ENCODE results near the gene NTPCR. TPM values are rescaled to one million over a fixed set of nuclear protein-coding genes. Genes with fewer than 3 reads are reported as not detected.
"Not testable (repeated sequence)": the region's sequence is repeated elsewhere in the genome, so short reads cannot be mapped to it uniquely, and the experiment has no call there.

NTPCR gene
- total RNA-seq, 2 experiments from 2014 or later = 8.5 to 9.3 TPM

DNA sequence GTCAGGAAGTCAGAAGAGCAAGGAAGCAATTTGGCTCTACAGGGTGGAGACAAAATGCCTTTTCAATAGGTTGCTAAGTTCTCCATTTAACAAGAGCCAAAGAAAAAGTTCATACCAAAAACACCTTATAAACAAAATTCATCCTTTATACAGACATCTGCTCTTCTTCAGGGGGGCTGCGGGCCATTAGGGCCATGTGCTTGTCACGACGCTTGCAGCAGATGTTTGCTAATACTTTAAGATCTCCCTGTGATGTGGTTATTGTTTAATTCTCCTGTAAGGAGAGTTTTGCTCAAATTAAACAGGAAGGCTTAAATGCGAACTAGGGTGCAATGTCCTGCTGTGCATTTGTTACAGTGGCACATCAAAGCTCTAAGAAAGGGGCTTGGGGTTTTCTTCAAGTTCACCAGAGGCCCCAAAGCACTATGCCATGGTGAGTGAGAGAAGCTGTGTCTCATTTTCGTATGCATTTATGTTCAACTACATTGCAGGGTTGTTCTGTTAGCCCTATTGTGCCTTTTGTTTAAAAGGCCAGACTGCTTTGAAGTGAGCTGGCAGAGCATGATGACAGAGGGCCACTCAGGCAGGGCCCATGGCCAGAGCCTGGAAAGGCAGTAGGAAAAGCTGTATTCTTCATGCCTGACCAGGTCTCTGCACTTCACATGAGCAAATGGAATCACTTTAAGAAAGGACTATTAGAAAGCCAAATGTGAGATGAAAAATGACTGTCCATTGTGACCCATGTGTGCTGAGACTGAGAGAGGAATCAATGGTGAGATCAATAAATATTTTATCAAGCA lies 24.8 kb upstream of the NTPCR start:
- CTCF ChIA-PET = no interaction called here
- H3K4me1 Mint-ChIP-seq (ENCODE audit: low read depth) = peaks cover 64% of the 10 kb centered on the region
- no peak for TF ChIP-seq CTCF (IDR thresholded peaks at IDR 0.05)

GRCh38 chr1:232927166-232927565 lies 23.2 kb upstream of the NTPCR start:
- H3K9me3 ChIP-seq (ENCODE audit: control insufficient read depth in 1 of 2, insufficient read depth in 1 of 2, low read length in 2 of 2); H3K27me3 Mint-ChIP-seq; H3K27ac Mint-ChIP-seq; H3K27ac ChIP-seq (ENCODE audit: low read depth in 1 of 2, low read length in 2 of 2); H3K36me3 ChIP-seq (ENCODE audit: insufficient read depth, low read length); H3K36me3 Mint-ChIP-seq (ENCODE audit: low read depth); H3K4me3 Mint-ChIP-seq; DNase-seq; H3K9me3 Mint-ChIP-seq; POLR2A ChIA-PET; ATAC-seq (ENCODE audit: poor library complexity); H3K4me3 ChIP-seq (ENCODE audit: low read length); H3K27me3 ChIP-seq (ENCODE audit: control insufficient read depth in 1 of 2, insufficient read depth in 2 of 2, low read length in 2 of 2); CTCF ChIA-PET: not testable (repeated sequence)
- intact Hi-C loops (cut with DNase I, micrococcal nuclease) = loop anchor here (2.0 to 5.0 kb wide), 2 partner anchors 20 to 35 kb away; no protein-coding TSS in a partner anchor
- peaks cover 46% of the 10 kb centered on the region for H3K4me1 ChIP-seq (ENCODE audit: insufficient read depth, low read length)
- H3K4me1 Mint-ChIP-seq (ENCODE audit: low read depth) = peaks cover 51% of the 10 kb centered on the region

More for the DNA sequence above, 24.8 kb upstream of the NTPCR start:
- Mint-ChIP-seq H3K4me3 (peak overlapping the region; percentile 38), H3K36me3 (ENCODE audit: low read depth) (no peaks in the 10 kb centered on the region), H3K27ac (peak overlapping the region; percentile 83), H3K27me3 (no peaks in the 10 kb centered on the region), H3K9me3 (no peaks in the 10 kb centered on the region)
- Histone ChIP-seq H3K4me3 (ENCODE audit: low read length) (no peak overlapping the region), H3K27me3 (ENCODE audit: control insufficient read depth in 1 of 2, insufficient read depth in 2 of 2, low read length in 2 of 2) (no peaks in the 10 kb centered on the region), H3K27ac (ENCODE audit: low read depth in 1 of 2, low read length in 2 of 2) (peak overlapping the region in 1 of 2 donors; percentile 14), H3K9me3 (ENCODE audit: control insufficient read depth in 1 of 2, insufficient read depth in 1 of 2, low read length in 2 of 2) (no peaks in the 10 kb centered on the region), H3K4me1 (ENCODE audit: insufficient read depth, low read length) (peaks cover 50% of the 10 kb centered on the region), H3K36me3 (ENCODE audit: insufficient read depth, low read length) (no peaks in the 10 kb centered on the region)
- ATAC-seq (ENCODE audit: poor library complexity) (no peak), DNase-seq (peak in 3 of 14 experiments; percentile 17 to 46 (median 39))
- intact Hi-C loops (cut with DNase I, micrococcal nuclease) = loop anchor here (2.0 to 5.0 kb wide), 2 partner anchors 21 to 37 kb away; no protein-coding TSS in a partner anchor
- POLR2A ChIA-PET = interaction anchor here (0.6 to 3.3 kb wide), 5 partner anchors 18 to 1963 kb away, joined by 3 to 11 read pairs (median 4); partner anchors contain the start of gene MAP10

GRCh38 chr1:232927830-232928505 lies 22.4 kb upstream of the NTPCR start:
- peaks cover 44% of the 10 kb centered on the region for H3K4me1 Mint-ChIP-seq (ENCODE audit: low read depth)
- no peaks in the 10 kb centered on the region for H3K27me3 Mint-ChIP-seq
- no peak overlapping the region for H3K27ac ChIP-seq (ENCODE audit: low read depth in 1 of 2, low read length in 2 of 2)
- ChIA-PET CTCF (no interaction called here), POLR2A (no interaction called here)
- intact Hi-C loops (cut with DNase I, micrococcal nuclease) = loop anchor here (2.0 to 5.0 kb wide), 2 partner anchors 19 to 34 kb away; no protein-coding TSS in a partner anchor
- DNase-seq (no peak), ATAC-seq (ENCODE audit: poor library complexity) (no peak)
- no peak overlapping the region for H3K4me3 Mint-ChIP-seq
- no peak overlapping the region for H3K4me3 ChIP-seq (ENCODE audit: low read length)
- H3K9me3 ChIP-seq (ENCODE audit: control insufficient read depth in 1 of 2, insufficient read depth in 1 of 2, low read length in 2 of 2) = no peaks in the 10 kb centered on the region
- H3K9me3 Mint-ChIP-seq = no peaks in the 10 kb centered on the region
- peaks cover 40% of the 10 kb centered on the region for H3K4me1 ChIP-seq (ENCODE audit: insufficient read depth, low read length)
- no peaks in the 10 kb centered on the region for H3K27me3 ChIP-seq (ENCODE audit: control insufficient read depth in 1 of 2, insufficient read depth in 2 of 2, low read length in 2 of 2)
- H3K36me3 ChIP-seq (ENCODE audit: insufficient read depth, low read length) = no peaks in the 10 kb centered on the region
- no peak for TF ChIP-seq CTCF (IDR thresholded peaks at IDR 0.05)
- no peaks in the 10 kb centered on the region for H3K36me3 Mint-ChIP-seq (ENCODE audit: low read depth)
- no peak overlapping the region for H3K27ac Mint-ChIP-seq
